ENCODE measurements around the gene DNER. TPM values are rescaled to one million over a fixed set of nuclear protein-coding genes. Genes with fewer than 3 reads are reported as not detected.

The DNER gene
- total RNA-seq, 1 donor from 2014 or later, result not detected

DNA sequence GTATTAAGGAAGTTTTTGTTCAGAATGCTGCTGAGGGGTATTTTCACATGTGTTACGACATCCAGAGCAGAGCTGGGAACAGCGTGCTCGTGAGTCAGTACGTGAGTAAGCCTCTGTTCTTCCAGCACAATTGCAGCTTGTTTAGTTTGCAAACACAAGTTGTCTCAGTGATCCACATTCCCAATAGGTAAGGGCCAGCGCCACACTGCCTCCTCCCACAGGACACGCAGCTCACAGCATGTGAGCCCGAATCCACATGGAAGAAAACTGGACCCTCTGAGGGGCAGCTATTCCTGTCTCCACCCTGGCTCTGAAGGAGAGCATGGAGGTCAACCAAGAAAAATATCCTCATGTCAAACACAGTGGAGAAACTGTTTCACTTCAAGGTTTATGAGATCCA lies 269.3 kb downstream of the DNER start:
- intact Hi-C loops (cut with micrococcal nuclease), result no loop called here

GRCh38 chr2:229443546-229444268 lies 270.6 kb downstream of the DNER start:
- intact Hi-C loops (cut with micrococcal nuclease), result no loop called here

- intact Hi-C loops (cut with micrococcal nuclease), result no loop called here
Observed at GRCh38 chr2:229443141-229443540, 271.2 kb downstream of the DNER start.

DNA sequence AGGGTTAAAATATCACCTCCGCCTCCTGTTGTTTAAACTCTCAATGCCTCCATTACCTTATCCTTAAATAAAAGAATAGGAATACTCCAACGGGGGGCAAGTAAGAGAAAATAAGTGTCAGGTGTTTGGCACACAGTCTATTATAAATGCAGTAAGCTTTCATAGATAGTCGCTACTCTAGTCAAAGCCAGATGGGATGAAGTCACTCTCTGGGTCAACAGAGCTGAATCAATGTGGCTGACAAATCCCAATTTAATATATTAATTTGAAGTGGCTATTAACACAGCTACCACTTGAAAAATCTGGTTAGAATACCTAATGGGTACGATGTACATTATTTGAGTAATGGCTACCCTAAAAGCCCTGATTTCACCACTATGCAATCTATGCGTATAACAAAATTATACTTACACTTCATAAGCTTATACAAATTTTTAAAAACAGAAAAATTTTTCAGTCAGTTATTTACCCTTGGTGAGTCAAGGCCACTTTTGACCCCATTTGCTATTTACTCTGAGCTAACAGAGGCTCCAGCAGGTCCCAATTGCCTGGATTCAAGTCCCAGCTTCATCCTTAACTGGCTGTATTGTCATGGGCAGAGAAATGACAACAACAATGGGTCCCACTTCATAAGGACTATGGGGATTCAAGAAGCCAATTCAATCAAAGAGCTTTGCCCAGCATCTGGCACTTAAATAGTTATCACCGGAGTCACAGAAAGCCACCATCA lies 275.8 kb downstream of the DNER start:
- intact Hi-C loops (cut with micrococcal nuclease), result no loop called here

DNA sequence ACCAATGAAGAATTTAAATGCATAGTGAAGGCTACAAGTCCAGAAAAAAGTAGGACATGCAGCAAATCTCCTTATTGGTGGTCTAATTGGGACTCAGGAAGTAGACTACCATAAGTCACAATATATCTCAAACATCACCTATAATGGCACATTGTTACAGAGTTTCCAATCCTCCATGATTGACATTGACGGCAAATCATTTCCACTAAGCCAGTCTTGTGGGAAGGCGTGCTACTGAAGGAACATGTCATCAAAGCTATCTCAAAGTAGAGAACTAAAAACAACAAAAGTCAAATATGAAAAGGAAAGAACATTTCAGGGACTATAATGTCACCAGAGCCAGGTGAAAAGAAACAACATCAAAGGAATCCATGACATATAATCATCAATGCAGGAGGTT lies 276.9 kb downstream of the DNER start:
- intact Hi-C loops (cut with micrococcal nuclease), result no loop called here

DNA sequence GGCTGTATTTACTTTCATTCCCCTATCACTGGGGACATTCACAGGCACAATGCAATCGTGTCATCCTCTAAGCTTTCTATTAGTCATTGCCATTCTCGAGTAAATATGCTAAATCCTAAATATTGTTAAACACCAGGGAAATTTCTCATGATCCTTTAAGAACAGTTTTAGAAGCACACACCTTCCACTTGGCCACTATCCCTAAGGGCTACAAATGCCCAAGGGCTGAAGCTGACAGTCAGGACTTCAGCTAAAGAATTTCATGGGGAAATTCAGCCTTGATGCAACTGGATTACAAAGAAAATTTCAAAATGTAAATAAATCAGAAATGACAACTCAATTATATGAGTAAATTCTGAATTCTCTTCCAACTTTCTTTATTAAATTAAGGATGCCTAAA lies 280.2 kb downstream of the DNER start:
- intact Hi-C loops (cut with micrococcal nuclease), result loop anchor here (5.0 kb wide), 2 partner anchors 153 to 283 kb away; no protein-coding TSS in a partner anchor

DNA sequence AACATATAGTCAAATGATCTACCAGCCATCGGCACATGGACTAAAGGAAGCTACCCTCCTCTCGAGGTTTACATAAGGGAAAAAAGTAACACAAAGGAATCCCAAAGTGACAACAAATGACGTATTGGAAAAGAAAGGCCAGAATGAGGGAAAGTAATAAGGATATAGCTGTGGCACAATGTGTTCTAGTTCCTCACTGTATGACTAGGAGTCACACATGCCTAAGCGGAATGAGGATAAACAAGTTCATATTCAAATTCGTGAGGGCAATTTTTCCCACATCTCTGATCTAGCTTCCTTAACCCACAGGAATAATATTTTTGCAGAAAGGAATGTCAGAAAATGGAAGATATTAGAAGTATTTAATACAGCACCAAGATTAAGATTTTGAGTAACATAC lies 281.0 kb downstream of the DNER start:
- intact Hi-C loops (cut with micrococcal nuclease), result loop anchor here (5.0 kb wide), 2 partner anchors 154 to 284 kb away; no protein-coding TSS in a partner anchor

GRCh38 chr2:229431327-229431954 lies 282.9 kb downstream of the DNER start:
- intact Hi-C loops (cut with micrococcal nuclease), result loop anchor here (5.0 kb wide), 2 partner anchors 156 to 286 kb away; no protein-coding TSS in a partner anchor

GRCh38 chr2:229429589-229429988 lies 284.8 kb downstream of the DNER start:
- intact Hi-C loops (cut with micrococcal nuclease), result no loop called here

DNA sequence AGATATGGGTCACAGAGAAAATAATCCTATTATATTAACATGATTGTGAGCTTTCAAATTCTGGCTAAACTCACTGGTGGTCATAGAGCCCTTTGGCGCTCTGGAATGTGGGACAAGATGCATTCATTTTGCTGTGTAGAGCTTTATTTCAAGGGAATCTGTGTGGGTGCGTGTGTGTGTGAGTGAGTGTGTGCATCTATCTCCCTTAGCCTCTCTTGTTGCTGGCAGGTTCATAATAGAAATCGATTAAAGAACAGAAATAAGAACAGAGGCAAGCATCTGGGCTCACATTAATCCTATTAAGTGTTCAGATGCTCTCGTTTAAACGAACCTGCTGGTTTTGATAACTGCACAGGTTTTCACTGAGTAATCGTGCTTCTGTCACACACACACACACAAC lies 287.9 kb downstream of the DNER start:
- intact Hi-C loops (cut with micrococcal nuclease), result no loop called here

DNA sequence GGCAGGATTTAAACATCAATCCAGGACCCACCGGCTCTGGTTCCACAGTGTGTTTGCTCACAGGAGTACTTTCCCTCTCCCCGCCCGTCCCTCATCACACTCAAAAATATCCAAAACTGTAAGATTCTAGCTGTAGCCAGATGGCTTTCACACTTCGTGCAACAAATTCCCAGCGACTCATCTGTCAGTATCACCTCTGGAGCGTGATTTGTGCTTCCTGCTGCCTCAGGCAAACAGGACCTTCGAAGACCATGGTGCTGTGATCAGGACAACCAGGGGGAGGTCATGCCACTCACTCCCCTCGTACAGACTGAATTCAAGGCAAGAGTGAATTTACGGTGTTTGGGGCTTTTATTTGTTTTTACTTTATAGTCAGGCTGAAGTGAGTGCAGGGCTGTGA lies 288.8 kb downstream of the DNER start:
- intact Hi-C loops (cut with micrococcal nuclease), result no loop called here

- intact Hi-C loops (cut with micrococcal nuclease), result no loop called here
Observed at GRCh38 chr2:229422063-229422462, 292.3 kb downstream of the DNER start.

DNA sequence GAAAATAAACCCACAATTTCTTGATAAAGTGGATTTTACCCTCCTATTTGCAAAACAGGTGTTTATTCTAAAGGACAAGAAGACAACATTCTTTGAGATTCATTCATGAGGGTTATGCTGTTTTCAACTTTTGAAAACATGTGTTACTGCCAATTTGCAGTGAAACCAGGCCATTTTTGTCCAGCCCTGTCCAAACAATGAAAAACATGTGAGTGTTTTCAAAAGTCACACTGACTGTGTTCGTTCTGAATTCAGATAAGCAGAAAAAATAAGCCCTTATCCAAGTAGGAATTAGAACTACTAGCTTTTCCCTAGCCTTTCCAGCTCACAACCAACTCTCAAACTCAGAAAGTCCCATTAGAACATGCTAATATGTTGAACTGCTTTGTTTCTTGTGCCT lies 295.2 kb downstream of the DNER start:
- intact Hi-C loops (cut with micrococcal nuclease), result no loop called here

DNA sequence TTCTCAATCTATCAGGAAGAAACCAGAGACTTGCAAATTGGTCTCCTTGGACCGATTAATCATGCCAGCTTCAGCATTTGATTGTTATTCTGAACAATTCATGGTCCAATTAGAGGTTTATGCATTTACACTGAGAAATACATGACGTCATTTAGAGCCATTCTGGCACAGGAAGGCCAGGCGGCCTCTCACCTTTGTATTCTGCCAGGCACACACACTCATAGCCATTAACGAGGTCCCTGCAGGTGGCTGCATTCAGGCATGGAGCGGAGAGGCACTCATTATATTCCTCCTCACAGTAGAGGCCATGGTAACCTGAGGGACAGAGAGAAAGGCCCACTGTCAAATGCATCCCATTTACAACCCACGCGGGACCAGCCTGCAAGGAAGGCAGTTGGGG lies 296.4 kb downstream of the DNER start:
- intact Hi-C loops (cut with micrococcal nuclease), result no loop called here

DNA sequence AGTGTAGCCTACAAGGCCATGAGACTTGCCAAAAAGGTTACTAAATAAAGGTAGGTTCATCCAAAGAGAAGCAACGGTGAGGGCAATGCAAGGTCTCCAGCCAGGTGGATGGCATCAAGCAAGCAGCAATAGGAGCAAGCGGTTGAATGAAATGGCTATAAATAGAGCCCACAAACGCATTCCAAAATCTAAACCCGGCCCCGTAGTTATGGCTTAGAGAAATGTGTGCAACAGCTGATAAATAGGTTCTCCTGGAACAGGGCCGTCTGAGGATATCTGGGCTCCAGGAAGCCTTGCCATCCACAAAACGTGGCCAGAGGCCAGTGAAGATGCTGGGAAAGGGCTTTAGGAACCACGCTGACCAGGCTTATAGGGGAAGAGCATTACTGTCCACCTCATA lies 297.2 kb downstream of the DNER start:
- intact Hi-C loops (cut with micrococcal nuclease), result no loop called here

DNA sequence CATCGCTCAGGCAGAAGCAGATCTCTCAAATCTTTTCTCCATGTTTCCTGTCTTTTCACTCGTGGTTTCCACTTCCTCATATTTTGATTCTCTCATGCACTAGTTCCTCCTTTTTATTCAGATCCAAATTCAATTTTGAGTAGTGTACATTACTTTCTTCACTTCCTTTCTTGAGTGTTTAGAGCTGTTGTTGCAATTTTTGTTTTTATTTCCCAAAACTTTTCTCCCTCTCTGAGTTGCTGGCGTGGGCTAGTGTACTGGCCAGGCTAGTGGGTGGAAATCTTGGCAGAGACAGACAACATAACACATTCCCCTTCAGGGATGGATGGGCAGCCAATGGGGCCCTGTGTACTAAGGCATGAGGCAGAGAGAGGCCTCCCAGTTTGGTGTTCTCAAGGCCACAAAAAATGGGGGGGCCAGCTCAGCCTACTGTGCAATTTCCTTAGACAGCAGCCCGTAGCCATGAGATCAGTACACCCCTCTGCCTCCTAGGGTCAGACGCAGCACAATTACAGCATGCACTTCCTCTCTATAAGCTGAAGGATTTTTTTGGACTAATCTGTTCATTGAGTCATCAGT lies 298.1 kb downstream of the DNER start:
- intact Hi-C loops (cut with micrococcal nuclease), result no loop called here

GRCh38 chr2:229414631-229415030 lies 299.7 kb downstream of the DNER start:
- intact Hi-C loops (cut with micrococcal nuclease), result no loop called here

DNA sequence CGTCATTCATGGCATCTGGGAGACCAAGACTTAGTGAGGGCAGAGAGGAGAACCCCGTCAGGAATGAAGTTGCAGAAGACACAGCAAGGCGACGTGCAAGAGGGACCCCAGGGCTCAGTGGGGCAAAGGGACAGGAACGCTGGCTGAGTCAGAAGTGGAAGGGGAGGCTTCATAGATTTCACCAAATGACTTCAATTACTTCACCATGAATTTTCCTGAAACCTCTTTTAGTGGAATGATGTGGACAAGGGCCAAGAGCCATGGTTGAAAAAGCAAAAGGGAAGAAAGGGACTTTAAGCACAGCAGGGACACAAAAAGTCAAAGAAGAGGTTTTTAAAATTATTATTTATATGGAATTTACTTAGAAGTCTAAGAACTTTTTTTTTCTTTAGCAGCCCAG lies 301.7 kb downstream of the DNER start:
- intact Hi-C loops (cut with micrococcal nuclease), result no loop called here

- intact Hi-C loops (cut with micrococcal nuclease), result no loop called here
Observed at GRCh38 chr2:229410946-229411345, 303.4 kb downstream of the DNER start.

- intact Hi-C loops (cut with micrococcal nuclease), result no loop called here
Observed at GRCh38 chr2:229410264-229410663, 304.1 kb downstream of the DNER start.

GRCh38 chr2:229409751-229410181 lies 304.6 kb downstream of the DNER start:
- intact Hi-C loops (cut with micrococcal nuclease), result no loop called here

DNA sequence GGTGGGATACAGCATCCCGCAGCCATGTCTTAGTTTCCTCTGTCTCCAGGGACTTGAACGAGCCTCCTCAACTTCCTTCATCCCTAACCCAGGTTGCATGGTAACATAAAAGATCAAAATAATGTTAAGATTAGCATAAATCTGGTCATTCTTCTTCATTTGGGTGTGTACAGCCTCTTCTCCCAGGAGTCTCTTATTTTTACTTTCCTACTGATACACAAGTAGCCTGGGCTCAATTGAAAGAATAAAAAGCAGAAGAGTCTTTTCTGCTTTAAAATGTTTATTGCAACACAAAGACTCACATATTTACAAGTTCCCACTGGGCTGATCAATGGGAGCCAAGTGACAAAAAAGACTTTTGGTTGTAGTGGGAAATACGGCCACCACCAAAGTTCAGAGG lies 305.4 kb downstream of the DNER start:
- intact Hi-C loops (cut with micrococcal nuclease), result no loop called here

All from T-helper 1 cell treated with Interleukin-12 subunit alpha and Interleukin-12 subunit beta and Interleukin-4 antibody, amounts not matched to agents 30 ng/mL and 1 ng/mL, for 36 hours (primary cell).